IPS-18c (cell line): Measurements from ENCODE around the gene KRTAP4-5.
"Not testable (repeated sequence)": the region's sequence is repeated elsewhere in the genome, so short reads cannot be mapped to it uniquely, and the experiment has no call there.

Experiments used
- H3K4me3 ChIP-seq: 2 replicates; pipeline ENCODE4 v1.7.0; 2013; ENCODE audit warnings: low read depth, mild to moderate bottlenecking, low read length, moderate library complexity; ENCODE audit not compliant: insufficient read depth
- H3K9me3 ChIP-seq: one replicate; pipeline ENCODE4 v1.6.1; 2013; ENCODE audit warnings: mild to moderate bottlenecking, low read length, moderate library complexity; ENCODE audit not compliant: control insufficient read depth, insufficient read depth

KRTAP4-5 gene

GRCh38 chr17:41153856-41154255 is 4.2 kb upstream of the KRTAP4-5 start:
- H3K9me3 ChIP-seq, result no peaks in the 10 kb centered on the region
- H3K4me3 ChIP-seq, result no peak overlapping the region

GRCh38 chr17:41151525-41151924 is 1.9 kb upstream of the KRTAP4-5 start:
- Histone ChIP-seq H3K9me3 (no peaks in the 10 kb centered on the region), H3K4me3 (no peak overlapping the region)

DNA sequence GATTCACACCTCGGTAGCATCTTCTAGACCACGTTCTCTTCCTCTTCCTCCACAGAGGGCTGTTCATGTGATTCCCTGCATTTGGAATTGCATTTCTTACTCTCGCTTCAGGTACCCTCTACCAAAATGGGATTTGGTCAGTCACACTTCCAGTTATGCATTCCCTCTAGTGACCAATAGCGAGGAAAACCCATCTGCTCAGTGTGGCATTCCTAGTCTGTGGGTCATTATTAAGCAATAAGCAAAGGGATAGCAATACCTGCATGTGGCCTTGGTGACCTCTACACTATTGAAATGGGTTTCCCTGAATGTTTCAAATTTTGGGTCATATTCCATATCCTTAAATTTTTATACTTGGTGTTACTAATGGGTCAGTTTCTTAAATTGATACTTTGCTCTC is 401 bp upstream of the KRTAP4-5 start:
- Histone ChIP-seq H3K9me3 (no peaks in the 10 kb centered on the region), H3K4me3 (no peak overlapping the region)

GRCh38 chr17:41148971-41149651 is 514 bp downstream of the KRTAP4-5 start:
- not testable (repeated sequence) for H3K9me3 ChIP-seq, H3K4me3 ChIP-seq

DNA sequence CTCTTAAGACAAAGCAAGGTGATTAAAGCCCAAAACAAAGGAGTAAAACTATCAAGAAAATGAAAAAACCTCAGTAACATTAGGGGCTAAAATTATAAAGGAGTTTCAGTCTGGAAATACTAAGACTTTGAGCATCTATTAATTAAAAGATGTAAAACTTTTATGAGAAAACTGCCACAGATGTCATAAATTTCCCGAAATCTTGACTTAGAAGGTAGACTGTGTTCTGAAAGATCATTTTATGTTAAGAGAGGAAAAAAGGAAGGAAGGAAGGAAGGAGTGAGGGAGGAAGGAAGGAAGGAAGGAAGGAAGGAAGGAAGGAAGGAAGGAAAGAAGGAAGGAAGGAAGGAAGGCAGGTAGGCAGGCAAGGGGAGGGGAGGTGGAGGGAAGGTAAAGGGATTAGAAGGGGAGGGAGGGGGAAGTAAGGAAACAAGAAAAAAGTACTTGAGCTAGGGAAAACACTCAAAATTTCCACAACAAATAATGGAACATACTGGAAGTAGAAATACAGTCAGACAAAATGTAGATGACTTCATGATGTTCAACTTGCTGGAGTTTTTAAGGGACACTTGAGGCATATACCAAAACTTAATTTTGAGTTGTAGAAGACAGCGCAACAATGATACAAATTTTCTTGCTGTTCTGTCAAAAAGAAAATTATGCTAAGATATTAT is 2.0 kb downstream of the KRTAP4-5 start:
- no peak overlapping the region for H3K4me3 ChIP-seq
- no peaks in the 10 kb centered on the region for H3K9me3 ChIP-seq

DNA sequence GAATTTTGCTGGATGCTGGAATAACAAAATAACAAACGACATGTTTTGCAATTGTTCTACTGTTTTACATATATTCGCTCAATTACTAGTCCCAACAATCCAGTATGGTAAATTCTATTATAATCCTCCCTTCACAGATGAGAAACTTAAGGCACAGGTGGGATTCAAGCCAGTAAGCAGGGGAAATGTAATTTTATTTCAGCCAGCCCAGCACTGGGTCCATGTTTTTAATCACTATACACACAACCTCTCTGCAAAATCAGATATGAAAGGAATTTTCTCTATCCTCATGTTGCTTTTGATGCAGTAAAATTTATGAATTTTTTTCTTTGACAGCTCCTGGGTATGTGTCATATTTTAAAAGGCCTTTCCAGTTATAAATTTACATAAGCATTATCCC is 4.4 kb downstream of the KRTAP4-5 start:
- Histone ChIP-seq H3K4me3 (no peak overlapping the region), H3K9me3 (peaks cover 2% of the 10 kb centered on the region)

DNA sequence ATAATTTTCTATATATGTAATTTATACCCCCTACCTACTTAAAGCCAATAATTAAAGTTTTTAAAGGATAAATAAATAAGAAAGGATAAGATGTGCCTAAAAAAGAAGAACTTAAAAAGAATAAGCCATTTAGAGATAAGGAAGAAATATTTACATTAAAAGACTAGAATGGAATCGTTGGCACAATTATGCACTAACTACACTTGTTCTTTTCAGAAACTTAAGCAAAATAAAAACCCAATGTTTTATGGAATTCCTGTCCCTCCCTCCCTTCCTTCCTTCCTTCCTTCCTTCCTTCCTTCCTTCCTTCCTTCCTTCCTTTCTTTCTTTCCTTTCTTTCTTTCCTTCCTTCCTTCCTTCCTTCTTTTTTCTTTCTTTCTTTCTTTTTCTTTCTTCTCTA is 4.8 kb downstream of the KRTAP4-5 start:
- Histone ChIP-seq H3K9me3 (peaks cover 5% of the 10 kb centered on the region), H3K4me3 (no peak overlapping the region)

DNA sequence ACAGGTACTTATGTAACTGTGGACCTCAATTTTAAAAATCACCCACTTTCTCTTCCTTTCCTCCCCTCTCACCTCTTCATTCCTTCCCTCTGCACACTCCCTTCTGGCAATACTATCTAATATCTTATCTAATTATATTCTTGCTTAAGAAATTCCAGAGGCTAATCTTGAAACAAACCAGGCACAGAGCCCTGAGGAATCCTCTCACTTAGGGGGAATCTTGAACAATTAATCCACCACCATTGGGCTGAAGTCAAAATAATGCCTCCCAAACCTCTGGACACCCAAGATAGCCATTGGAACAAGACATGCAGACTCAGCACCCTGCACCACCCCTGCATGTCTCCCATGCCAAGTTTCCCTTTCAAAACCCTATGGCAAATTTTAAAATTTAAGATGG is 8.3 kb downstream of the KRTAP4-5 start:
- no peak overlapping the region for H3K4me3 ChIP-seq
- peaks cover 5% of the 10 kb centered on the region for H3K9me3 ChIP-seq

DNA sequence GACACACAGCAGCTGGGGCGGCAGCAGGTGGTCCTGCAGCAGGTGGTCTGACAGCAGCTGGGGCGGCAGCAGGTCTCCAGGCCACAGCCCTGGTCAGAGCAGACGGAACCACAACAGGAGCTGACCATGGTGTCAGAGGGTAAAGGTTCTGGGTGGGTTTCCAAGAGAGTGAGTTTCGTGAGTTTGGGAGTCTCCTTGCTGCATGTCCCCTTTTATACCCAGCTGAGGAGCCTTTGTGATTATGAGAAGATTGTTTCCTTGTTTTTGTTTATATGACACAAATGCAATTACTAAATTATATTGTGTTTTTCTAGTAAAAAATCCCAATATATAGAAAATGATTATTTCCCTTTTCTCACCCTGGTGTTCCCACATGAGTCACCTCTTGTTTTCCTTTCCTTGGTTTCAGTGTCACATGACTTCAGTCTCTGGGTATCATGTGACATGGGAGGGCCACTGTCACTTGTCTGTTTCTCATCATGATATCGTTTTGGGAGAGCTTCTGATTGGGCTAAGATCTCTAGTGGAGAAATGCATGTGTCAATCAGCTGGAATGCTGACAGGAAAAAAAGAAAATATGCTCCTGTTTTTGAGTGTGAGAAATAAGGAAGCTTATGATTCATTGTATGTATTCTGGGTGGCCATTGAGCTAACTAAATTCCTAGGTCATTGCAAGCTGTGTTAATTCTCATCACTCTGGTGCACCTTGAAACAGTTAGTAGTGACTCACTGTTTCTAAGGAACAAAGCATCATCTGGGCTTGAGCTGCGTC is 9.1 kb downstream of the KRTAP4-5 start, which contains the start of gene KRTAP4-6:
KRTAP4-6 (minus strand) TSS at position 185 of the 772 bp plus-strand sequence; CDS start at position 128, 57 bp downstream.
- Histone ChIP-seq H3K4me3 (no peak within 1 kb of the TSS), H3K9me3 (peaks cover 5% of the 10 kb centered on the region)

- not testable (repeated sequence) for H3K4me3 ChIP-seq
These were observed 9.8 kb downstream of the KRTAP4-5 start for GRCh38 chr17:41139865-41140264.

DNA sequence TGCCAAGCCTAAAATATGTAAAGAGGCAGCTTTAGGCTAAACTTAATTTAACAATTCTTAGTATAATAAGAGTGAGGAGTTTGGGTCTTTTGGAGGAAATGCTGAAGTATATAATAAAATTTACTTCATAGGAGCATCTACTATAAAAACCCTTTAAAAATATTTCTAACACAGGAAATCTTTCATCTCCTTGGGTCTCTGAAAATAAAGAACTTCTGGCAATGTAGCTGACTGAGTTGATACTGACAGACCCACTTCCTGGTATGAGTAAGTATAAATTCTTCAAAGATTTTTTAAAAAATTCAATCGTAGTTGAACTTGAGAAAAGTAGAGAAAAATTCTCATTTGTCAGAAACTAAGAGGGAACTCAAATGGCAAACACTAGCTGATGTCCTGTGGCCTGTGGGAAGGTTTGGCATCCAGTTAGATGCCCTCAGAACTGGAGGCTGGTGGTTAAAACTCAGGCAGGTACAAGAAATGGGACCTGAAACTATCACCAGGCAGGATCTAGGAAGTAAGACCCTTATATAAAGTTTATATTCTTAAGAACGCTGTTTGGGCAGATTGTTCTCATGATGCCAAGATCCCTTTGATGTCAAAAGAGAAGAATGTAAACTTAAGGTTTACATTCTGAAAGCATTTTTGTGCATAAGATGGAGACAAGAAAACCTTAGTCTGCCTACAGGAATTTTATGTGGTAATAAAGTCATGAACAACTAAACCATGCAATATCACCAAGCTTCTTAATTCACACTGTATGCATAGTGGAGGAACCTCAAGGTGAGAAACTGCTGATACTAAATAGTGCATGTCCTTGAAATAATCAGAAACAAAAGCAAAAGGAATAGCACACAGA is 15.5 kb downstream of the KRTAP4-5 start:
- Histone ChIP-seq H3K9me3 (no peaks in the 10 kb centered on the region), H3K4me3 (no peak overlapping the region)

More at GRCh38 chr17:41139865-41140264, 9.8 kb downstream of the KRTAP4-5 start:
- H3K9me3 ChIP-seq, result not testable (repeated sequence)

DNA sequence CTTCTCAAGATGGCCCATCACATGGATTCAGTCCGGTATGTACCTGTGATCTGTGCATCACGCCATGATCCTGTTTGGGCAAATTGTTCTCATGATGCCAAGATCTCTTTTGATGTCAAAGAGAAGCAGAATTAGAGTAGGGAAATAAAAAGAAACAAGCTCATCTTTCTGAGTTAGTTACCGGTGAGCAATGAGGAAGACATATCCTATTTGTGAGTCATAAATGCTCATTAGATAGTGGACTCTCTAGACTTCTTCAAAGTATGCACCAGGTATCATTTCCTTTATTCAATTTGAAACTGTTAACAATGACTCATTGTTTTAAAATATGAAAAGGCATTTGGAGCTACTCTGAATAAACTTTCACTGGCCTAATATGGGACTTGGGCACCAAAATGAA is 17.6 kb downstream of the KRTAP4-5 start:
- H3K9me3 ChIP-seq, result no peaks in the 10 kb centered on the region

GRCh38 chr17:41127371-41127770 is 22.3 kb downstream of the KRTAP4-5 start:
- H3K4me3 ChIP-seq, result no peak overlapping the region
- H3K9me3 ChIP-seq, result no peaks in the 10 kb centered on the region

More for the DNA sequence above, 17.6 kb downstream of the KRTAP4-5 start:
- H3K4me3 ChIP-seq, result no peak overlapping the region

DNA sequence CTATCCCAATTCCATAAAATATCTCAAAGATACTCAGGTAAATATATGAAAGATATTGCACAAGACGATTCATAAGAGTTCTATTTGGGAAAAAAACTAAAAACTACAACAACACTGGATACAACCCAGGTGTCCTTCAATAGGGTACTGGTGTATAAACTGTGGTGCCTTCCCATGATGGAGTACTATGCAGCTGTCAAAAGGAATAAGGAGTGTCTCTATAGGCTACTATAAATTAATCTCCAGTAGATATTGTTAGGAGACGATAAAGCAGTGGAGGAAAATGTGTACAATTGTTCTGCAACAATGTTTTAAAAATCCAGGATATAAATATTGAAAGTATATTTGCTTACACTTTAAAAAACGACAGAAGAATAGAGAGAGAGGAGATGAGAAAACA is 23.2 kb downstream of the KRTAP4-5 start:
- no peak overlapping the region for H3K4me3 ChIP-seq
- no peaks in the 10 kb centered on the region for H3K9me3 ChIP-seq

DNA sequence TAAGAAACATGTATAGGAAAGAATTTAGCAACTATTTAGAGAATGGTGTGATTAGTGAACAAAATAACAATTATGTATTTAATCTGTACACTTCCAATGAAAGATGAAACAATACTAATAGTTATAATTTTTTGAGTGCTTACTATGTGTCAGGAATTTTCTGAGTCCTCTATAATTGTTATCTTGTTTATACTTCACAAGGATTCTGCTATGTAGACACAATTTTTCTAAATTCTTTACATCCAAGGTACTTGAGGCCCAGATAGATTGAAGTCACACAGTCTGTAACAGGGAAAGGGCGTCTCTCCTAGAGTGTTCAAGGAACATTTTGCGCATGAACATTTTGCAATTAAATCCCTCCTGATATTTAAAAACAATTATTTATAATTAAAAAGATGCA is 24.6 kb downstream of the KRTAP4-5 start:
- Histone ChIP-seq H3K9me3 (no peaks in the 10 kb centered on the region), H3K4me3 (no peak overlapping the region)

DNA sequence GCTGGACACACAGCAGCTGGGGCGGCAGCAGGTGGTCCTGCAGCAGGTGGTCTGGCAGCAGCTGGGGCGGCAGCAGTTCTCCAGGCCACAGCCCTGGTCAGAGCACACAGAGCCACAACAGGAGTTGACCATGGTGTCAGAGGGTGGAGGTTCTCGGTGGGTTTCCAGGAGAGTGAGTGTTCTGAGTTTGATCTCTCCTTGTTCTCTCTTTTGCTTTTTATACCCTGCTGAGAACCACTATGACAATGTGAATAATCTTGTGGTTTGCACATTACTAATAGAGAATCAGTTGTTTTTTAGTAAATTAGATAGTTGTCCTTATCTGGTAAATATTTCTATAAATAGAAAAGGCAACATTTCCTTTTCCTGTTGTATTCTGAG is 25.6 kb downstream of the KRTAP4-5 start, which contains the start of gene KRTAP4-12:
KRTAP4-12 (minus strand) TSS at position 192 of the 381 bp plus-strand sequence; CDS start at position 132, 60 bp downstream.
- H3K9me3 ChIP-seq, H3K4me3 ChIP-seq: not testable (repeated sequence)
